Embryonic facial prominence (tissue), 1 donor: ENCODE results near the gene OR2S2.
A peak's percentile ranks its signal among the peaks of the same experiment; 100 is the strongest.
"Not testable (repeated sequence)": the region's sequence is repeated elsewhere in the genome, so short reads cannot be mapped to it uniquely, and the experiment has no call there.

Source experiments
- DNase-seq: peaks from one replicate; pipeline ENCODE4 v3.0.0-alpha.2; 2016; ENCODE audit errors: extremely low spot score

Gene OR2S2

GRCh38 chr9:35962126-35962906, 4.4 kb upstream of the OR2S2 start:
- DNase-seq = no peak

- no peak for DNase-seq
Measured at GRCh38 chr9:35960039-35960655, 2.2 kb upstream of the OR2S2 start.

DNA sequence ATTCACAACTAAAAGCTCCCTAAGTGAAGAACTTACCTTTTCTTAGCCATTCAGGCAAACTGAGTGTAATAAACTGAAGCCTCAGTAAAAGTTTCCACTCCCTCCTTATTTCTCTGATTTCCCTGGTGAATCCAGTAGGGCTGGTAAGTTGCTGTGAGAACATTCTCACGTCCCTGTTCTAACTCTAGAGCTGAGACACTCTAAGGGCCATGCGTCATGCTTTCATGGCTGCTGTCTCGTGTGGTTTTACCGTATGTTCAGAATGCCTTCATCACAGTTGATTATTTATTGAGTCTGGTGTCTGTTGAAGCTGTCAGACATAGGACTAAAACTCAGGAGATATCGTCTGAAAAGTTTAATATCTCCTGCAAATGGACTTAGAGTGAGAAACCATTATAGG, 1.3 kb downstream of the OR2S2 start:
- no peak for DNase-seq

GRCh38 chr9:35954942-35955546, 2.9 kb downstream of the OR2S2 start:
- peak; percentile 74 for DNase-seq

DNA sequence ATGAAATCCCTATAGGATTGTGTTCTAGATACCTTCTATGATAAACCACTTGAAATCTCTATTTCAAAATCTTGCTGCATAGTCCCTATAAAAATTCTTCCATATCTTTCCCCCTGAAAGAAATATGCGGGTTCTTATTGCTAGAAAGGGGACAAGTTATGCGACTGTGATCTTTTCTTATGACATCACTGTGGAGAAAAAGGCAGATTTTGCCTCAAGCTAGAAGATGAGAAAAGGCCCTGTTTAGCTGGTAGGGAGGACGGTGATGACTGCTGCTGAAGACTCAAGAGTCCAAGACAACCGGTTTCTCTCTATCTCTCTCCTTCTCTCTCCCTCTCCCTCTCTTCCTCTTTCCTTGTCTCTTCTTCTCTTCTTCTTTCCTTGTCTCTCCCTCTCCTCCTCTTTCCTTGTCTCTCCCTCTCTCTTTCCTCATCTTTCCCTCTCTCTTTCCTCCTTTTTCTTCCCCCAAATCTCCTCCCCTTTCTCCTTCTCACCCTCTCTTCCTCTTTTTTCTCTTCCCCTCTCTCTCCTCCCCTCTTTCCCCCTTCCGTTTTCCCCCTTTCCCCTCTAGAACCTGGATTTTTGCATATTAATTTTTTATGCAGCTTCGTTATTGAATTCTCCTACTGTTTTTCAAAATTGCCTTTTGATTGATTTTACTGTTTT, 5.3 kb downstream of the OR2S2 start:
- no peak for DNase-seq

- no peak for DNase-seq
Measured at GRCh38 chr9:35951736-35952135, 6.2 kb downstream of the OR2S2 start.

DNA sequence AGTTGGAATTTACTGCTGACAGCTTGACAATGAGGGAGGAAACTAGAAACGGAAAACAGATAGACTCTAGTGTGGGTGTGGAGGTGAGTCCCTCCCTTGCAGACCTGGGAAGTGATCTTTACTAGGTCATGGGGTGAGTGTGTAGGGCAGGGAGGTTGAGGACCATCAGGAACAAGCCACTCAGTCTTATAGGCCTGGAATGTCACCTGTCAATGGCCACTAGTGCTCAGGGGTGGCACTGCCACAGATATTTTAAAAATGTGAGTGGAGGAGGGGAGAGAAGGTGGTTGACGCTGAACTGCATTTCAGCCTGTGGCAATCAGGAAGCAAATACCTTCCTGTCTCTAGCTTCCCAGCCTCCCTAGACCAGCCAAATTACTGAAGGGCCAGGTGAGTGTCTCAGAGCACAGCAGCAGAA, 9.0 kb downstream of the OR2S2 start:
- DNase-seq = no peak

GRCh38 chr9:35948451-35948850, 9.5 kb downstream of the OR2S2 start:
- no peak for DNase-seq

DNA sequence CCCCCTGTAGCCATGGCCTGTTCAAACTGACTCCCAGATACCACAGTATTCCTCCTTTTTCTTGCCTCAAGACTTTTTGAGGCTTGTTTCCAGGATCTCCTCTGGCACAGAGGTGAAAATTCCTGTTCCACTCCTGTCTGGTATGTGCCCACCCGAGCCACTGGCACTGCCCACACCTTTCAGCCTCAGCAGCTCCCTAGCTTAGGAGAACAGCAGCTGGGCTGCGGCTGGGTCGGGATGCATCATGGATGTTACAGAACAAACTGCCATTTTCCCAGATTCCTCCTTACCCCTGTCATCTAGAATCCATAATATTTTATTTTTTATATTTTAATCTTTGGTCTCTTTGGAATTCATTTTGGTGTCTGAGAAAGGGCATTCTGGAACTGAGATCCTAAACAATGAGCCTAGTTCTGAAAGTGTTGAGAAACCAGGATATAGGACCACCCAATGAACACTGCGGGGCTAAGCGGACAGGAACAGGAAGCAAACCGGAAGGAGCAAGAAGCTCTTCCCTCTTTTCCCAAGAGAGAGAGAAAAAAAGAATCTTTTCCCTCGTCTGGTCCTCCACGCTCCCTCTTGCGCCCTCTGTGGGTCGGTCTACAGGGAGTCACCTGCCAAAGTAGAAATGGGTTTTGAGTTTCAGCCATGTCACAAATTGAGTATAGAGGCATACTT, 12.5 kb downstream of the OR2S2 start:
- peak; percentile 29 for DNase-seq

DNA sequence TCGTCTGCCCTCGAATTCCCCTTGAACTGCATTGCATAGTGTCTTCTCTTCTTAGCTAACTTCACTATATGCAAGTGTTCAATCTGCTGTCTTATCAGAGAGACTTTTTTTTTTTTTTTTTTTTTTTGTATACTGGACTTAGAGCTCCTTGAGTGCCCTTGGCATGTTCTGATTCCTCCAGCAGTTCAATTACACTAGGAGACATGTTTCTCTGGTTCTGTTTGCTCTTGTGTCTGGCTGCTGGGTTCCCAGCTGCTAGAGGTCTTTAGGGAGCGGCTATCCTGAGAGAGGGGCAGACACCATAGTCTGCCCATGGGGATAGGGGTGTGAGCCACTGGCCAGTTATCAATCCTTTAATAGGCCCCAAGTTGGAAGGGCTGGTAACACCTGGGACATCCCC, 13.1 kb downstream of the OR2S2 start:
- no peak for DNase-seq

GRCh38 chr9:35944173-35944572, 13.8 kb downstream of the OR2S2 start:
- DNase-seq = no peak

DNA sequence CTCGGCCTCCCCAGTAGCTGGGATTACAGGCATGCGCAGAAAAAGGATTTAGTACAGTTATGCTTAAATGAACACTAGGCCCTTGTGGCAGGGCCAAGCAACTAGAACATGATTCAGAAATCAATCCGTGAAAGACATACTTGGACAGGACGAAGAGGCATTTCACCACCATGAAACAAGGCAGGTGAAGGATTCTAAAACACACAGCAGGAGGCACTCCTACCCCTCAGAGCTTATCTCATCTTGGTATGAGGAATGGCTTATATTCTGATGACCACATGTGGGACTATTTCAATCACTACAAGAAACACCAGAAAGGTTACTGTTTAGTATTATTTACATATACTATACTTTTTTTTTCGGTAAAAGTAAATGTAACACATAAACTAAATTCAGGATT, 15.7 kb downstream of the OR2S2 start:
- DNase-seq = no peak

GRCh38 chr9:35940458-35941407, 17.2 kb downstream of the OR2S2 start:
- DNase-seq = no peak

DNA sequence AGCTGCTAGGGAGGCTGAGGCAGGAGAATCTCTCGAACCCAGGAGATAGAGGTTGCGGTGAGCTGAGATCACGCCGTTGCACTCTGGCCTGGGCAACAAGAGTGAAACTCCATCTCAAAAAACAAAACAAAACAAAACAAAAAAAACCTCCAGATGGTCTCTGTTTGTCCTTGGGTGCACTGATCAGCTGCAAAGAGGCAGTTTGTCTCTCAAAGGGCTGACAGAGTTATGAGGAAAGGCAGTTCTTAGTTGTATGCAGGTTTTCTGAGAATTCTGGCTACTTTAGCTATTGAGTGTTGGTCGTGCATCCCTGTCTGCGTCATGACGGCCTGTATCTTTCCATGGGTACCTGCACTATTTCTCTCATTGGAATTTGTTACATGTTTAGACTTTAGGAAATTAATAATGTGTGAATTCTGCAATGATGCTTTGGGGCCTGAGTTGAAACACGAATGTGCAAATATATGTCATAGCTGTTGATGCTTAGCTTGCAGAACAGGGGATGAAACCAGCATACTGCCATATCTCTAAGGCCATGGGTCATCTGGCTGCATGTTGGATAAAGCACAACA, 18.2 kb downstream of the OR2S2 start:
- DNase-seq = no peak

DNA sequence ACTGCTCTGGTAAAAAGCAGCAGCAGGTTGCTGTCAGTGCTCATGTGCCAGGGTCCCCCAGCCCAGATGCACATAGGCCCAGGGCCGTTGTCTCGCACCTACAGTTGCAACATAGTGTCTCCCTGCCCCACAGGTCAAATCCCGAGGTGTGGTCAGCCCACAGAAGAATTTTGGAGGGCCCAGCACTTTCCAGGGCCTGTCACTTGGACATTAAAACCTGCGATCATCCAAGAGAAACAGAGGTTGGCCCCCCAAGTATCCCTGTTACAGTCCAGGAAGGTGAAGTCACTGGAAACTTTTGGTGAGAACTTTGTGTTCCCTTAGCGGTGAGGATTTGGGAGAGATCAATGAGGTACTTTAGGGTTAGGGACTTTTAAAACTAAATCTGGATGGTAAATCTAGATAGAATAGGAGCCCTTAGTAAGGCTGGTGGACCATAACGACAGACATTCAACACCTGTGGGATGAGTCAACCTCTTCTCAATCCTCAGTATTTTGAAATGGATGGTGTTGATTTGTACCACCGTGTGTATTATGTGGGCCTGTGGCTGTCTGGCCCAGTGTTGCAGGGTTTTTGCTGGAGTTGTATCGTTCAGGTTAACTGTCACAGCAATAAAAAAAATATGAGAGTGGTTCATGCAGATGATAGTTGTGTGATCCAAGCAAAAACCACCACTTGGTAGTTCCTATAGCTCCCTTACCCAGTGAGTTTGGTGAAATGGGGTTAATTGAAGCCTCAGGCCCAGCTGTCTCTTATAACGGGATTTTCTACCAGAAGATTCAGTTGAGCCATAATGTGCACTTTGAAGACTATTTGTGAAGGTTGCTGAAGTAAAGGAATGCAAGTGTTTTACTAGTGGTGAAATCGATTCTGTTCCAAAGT, 19.2 kb downstream of the OR2S2 start:
- DNase-seq = no peak

GRCh38 chr9:35937227-35937626, 20.7 kb downstream of the OR2S2 start:
- no peak for DNase-seq

DNA sequence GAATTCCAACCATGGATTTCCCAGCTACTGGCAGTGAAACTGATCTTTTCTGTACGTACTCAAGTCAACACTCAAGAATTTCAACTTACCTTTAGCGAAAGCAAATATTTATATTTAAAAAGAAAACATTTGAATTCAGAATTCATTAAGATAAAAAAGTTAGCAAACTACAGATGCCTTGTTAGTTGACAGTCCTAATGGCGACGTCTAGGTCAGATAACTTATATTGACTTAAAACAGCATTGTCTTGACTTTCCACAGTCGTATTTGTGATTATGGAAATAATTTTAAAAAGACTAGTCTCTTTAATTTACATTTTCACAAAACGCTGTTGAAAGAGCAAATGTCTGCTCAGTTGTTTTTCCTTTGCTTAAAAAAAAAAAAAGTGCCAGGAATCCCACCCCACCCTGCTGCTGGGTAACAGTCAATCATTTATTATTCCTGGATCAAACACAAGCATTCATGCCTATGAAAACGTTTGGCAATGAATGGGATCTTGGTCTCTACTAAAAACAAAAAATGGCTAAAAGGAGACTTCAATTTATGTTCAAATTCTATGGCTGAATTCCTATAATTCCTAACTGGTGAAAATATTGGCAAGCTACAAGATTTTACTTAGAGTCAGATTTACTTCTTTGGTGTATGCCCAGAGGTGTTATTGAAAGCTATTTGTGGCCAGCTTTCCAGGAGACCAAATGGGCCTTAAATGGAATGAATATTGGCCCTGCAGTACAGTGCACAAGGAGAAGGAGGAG, 22.0 kb downstream of the OR2S2 start:
- DNase-seq = peak; percentile 17

GRCh38 chr9:35935261-35935660, 22.7 kb downstream of the OR2S2 start:
- DNase-seq = no peak

GRCh38 chr9:35934069-35934468, 23.9 kb downstream of the OR2S2 start:
- DNase-seq = not testable (repeated sequence)
